ENCODE measurements around the gene TSPAN15.

Gene TSPAN15

DNA sequence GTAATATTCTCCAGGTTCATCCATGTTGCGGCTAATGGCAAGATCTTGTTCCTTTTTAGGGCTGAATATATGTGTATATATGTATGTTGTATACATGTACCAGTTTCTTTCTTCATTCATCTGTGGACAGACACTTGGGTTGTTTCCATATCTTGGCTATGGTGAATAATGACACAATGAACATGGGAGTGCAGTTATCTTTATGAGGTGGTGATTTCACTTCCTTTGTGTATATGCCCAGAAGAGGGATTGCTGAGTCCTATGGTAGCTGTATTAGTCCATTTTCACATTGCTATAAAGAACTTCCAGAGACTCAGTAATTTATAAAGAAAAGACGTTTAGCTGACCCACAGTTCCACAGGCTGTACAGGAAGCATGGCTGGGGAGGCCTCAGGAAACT is 17.1 kb upstream of the TSPAN15 start:
- H3K9me2 ChIP-seq (replicated peaks; ENCODE audit: low read depth, low read length) = no peaks in the 10 kb centered on the region
- TF ChIP-seq, protein P1, sequence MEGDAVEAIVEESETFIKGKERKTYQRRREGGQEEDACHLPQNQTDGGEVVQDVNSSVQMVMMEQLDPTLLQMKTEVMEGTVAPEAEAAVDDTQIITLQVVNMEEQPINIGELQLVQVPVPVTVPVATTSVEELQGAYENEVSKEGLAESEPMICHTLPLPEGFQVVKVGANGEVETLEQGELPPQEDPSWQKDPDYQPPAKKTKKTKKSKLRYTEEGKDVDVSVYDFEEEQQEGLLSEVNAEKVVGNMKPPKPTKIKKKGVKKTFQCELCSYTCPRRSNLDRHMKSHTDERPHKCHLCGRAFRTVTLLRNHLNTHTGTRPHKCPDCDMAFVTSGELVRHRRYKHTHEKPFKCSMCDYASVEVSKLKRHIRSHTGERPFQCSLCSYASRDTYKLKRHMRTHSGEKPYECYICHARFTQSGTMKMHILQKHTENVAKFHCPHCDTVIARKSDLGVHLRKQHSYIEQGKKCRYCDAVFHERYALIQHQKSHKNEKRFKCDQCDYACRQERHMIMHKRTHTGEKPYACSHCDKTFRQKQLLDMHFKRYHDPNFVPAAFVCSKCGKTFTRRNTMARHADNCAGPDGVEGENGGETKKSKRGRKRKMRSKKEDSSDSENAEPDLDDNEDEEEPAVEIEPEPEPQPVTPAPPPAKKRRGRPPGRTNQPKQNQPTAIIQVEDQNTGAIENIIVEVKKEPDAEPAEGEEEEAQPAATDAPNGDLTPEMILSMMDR (conservative IDR thresholded peaks at IDR 0.05; ENCODE audit: low read length) = no peak
- no peak overlapping the region for H3K9ac ChIP-seq (ENCODE audit: low read depth, low read length, poor library complexity, severe bottlenecking)
- H3K79me2 ChIP-seq (ENCODE audit: insufficient read depth, low read length) = no peaks in the 10 kb centered on the region
- no peaks in the 10 kb centered on the region for H4K20me1 ChIP-seq (ENCODE audit: insufficient read depth, low read length, poor library complexity, severe bottlenecking)
- no peak overlapping the region for H3K4me3 ChIP-seq (ENCODE audit: low read length, poor library complexity, severe bottlenecking)
- H3K9me3 ChIP-seq (ENCODE audit: insufficient read depth, low read depth, low read length) = no peaks in the 10 kb centered on the region
- H3K4me2 ChIP-seq (ENCODE audit: low read depth, low read length, poor library complexity, severe bottlenecking) = no peak overlapping the region
- no peaks in the 10 kb centered on the region for H3K4me1 ChIP-seq (ENCODE audit: insufficient read depth, low read length, poor library complexity, severe bottlenecking)
- H3F3A ChIP-seq (ENCODE audit: low read depth) = no peaks in the 10 kb centered on the region
- no peaks in the 10 kb centered on the region for H3K27me3 ChIP-seq (ENCODE audit: insufficient read depth, low read length, poor library complexity, severe bottlenecking)
- no peaks in the 10 kb centered on the region for H3K36me3 ChIP-seq (ENCODE audit: insufficient read depth, low read length)
- no peak overlapping the region for H2AFZ ChIP-seq (ENCODE audit: low read length)

DNA sequence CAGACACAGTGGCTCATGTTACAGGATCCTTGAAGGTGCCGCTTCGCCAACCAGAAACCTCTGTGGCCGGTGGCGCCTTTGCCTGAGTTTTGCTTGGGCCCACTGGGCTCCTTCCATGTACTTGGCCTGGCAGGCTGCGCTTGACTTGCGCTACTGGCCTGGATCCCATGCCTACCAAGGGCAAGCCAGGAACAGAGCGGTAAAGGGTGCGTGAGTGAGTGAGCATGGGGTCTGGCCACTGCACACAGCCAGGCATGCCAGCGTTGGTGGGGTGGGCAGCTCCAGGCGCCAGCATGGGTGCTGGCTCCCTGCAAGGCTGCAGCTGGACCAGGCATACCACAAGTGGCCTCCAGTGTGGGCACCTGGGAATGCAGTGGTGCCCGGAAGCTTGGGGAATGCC is 16.3 kb upstream of the TSPAN15 start:
- TF ChIP-seq, protein P1 (conservative IDR thresholded peaks at IDR 0.05; ENCODE audit: low read length) = no peak
- no peak for TF ChIP-seq EZH2phosphoT487 (IDR thresholded peaks at IDR 0.05; ENCODE audit: borderline replicate concordance)
- no peak overlapping the region for H3K4me3 ChIP-seq (ENCODE audit: low read length, poor library complexity, severe bottlenecking)
- no peaks in the 10 kb centered on the region for H4K20me1 ChIP-seq (ENCODE audit: insufficient read depth, low read length, poor library complexity, severe bottlenecking)
- H3K4me1 ChIP-seq (ENCODE audit: insufficient read depth, low read length, poor library complexity, severe bottlenecking) = no peaks in the 10 kb centered on the region
- no peaks in the 10 kb centered on the region for H3K9me2 ChIP-seq (replicated peaks; ENCODE audit: low read depth, low read length)
- no peak overlapping the region for H2AFZ ChIP-seq (ENCODE audit: low read length)
- H3K4me2 ChIP-seq (ENCODE audit: low read depth, low read length, poor library complexity, severe bottlenecking) = no peak overlapping the region
- no peaks in the 10 kb centered on the region for H3K9me3 ChIP-seq (ENCODE audit: insufficient read depth, low read depth, low read length)
- H3K9ac ChIP-seq (ENCODE audit: low read depth, low read length, poor library complexity, severe bottlenecking) = no peak overlapping the region
- no peaks in the 10 kb centered on the region for H3K36me3 ChIP-seq (ENCODE audit: insufficient read depth, low read length)
- no peaks in the 10 kb centered on the region for H3F3A ChIP-seq (ENCODE audit: low read depth)
- no peaks in the 10 kb centered on the region for H3K79me2 ChIP-seq (ENCODE audit: insufficient read depth, low read length)
- no peaks in the 10 kb centered on the region for H3K27me3 ChIP-seq (ENCODE audit: insufficient read depth, low read length, poor library complexity, severe bottlenecking)

DNA sequence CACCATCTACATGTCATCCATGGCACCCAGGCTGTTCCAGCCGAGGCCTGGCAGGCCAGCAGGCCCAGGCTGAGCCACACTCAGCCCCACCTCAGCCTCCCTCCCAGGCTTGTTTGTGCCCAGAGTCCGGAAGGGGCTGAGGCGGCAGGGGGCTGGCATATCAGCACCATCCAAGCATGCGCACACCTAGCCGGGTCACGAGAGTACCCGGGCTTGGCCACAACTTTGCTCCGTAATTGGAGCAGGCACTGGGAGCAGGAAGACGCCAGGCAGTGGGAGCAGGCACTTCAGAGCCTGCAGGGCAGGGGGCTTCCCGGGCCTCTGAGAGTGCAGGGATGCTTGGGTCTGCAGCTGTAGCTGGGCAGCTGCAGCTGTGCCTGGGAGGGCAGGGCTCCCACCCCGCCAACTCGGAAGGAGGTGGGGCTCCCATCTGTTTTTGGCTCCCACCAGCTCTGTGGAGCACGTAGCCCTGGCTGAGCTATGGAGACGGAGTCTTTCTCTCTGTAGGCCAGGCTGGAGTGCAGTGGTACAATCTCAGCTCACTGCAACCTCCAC is 15.2 kb upstream of the TSPAN15 start:
- Histone ChIP-seq H3K9ac (ENCODE audit: low read depth, low read length, poor library complexity, severe bottlenecking) (no peak overlapping the region), H3K4me2 (ENCODE audit: low read depth, low read length, poor library complexity, severe bottlenecking) (no peak overlapping the region), H3K36me3 (ENCODE audit: insufficient read depth, low read length) (no peaks in the 10 kb centered on the region), H3K9me2 (replicated peaks; ENCODE audit: low read depth, low read length) (no peaks in the 10 kb centered on the region), H3K9me3 (ENCODE audit: insufficient read depth, low read depth, low read length) (no peaks in the 10 kb centered on the region), H3F3A (ENCODE audit: low read depth) (no peaks in the 10 kb centered on the region), H2AFZ (ENCODE audit: low read length) (no peak overlapping the region), H3K4me3 (ENCODE audit: low read length, poor library complexity, severe bottlenecking) (no peak overlapping the region), H3K79me2 (ENCODE audit: insufficient read depth, low read length) (no peaks in the 10 kb centered on the region), H3K4me1 (ENCODE audit: insufficient read depth, low read length, poor library complexity, severe bottlenecking) (no peaks in the 10 kb centered on the region), H3K27me3 (ENCODE audit: insufficient read depth, low read length, poor library complexity, severe bottlenecking) (no peaks in the 10 kb centered on the region), H4K20me1 (ENCODE audit: insufficient read depth, low read length, poor library complexity, severe bottlenecking) (no peaks in the 10 kb centered on the region)
- no peak for TF ChIP-seq EZH2phosphoT487 (IDR thresholded peaks at IDR 0.05; ENCODE audit: borderline replicate concordance)
- TF ChIP-seq, protein P1 (conservative IDR thresholded peaks at IDR 0.05; ENCODE audit: low read length) = no peak
